ENCODE data around the gene PDP2. TPM values are rescaled to one million over a fixed set of nuclear protein-coding genes. Genes with fewer than 3 reads are reported as not detected.
"Not testable (repeated sequence)": the region's sequence is repeated elsewhere in the genome, so short reads cannot be mapped to it uniquely, and the experiment has no call there.

The PDP2 gene
- polyA plus RNA-seq, 3 donors, result 3.6 to 10.2 (median 4.1) TPM

DNA sequence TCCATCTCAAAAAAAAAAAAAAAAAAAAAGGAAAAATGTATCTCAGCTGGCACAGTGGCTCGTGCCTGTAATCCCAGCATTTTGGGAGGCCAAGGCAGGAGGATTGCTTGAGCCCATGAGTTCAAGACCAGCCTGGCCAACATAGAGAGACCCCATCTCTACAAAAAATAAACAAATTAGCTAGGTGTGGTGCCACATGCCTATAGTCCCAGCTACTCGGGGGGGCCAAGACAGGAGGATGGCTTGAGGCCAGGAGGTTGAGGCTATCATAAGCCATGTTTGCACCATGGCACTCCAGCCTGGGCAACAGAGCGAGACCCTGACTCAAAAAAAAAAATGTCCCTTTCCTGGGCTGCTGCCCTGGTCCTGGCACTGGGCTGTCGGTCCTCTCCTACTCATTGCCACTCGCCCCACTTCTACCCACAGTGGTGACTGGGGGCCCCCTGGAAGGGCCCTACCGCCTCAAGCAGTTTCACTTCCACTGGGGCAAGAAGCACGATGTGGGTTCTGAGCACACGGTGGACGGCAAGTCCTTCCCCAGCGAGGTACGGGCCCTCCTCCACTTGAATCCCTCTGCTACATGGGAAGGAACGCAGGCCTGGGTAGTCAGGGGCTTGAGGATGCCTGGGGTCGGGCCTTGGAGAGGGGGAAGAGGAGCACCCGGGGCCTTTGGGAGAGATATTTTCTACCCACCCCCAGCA, 30.1 kb upstream of the PDP2 start:
- WGBS, 3 donors, result 87 to 92% (median 89%) methylated on average over 14 of the region's 14 CpGs

GRCh38 chr16:66851166-66851964, 28.9 kb upstream of the PDP2 start:
- WGBS, 3 donors, result 86 to 91% (median 87%) methylated on average over 13 of the region's 13 CpGs
- no peak overlapping the region for H3K27ac ChIP-seq (ENCODE audit: low read depth, low read length)

More for the DNA sequence above, 30.1 kb upstream of the PDP2 start:
- no peak overlapping the region for H3K27ac ChIP-seq (ENCODE audit: low read depth, low read length)

GRCh38 chr16:66853261-66854139, 26.8 kb upstream of the PDP2 start:
- WGBS, 3 donors, result 57 to 83% (median 77%) methylated on average over 15 of the region's 15 CpGs
- H3K27ac ChIP-seq (ENCODE audit: low read depth, low read length), result no peak overlapping the region

DNA sequence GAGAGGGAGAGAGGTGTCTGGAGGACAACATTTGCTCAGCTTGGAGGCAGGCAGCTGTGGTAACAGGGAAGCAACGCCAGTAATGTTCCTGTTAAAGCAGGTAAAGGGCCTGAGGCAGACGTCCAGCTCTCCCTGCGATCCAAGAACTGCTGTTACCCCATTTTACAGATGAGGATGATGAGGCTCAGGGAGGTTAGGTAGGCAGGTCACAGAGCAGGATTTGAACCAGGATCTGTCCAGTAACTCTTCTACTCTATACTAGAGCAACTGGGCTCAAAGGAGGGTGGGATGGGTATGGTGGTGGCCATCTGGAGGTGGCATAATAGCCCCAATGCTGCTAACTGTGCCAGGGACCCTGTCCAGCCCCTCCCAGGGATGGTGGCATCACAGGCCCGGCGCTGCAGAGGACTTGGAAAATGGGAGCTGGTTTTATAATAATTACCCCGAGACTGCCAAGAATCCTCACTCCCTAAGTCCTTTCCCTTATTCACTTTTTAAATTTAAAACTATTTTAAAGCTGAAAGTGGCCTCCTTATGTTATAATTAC, 24.1 kb upstream of the PDP2 start:
- WGBS, 3 donors, result 89 to 92% (median 92%) methylated on average over 6 of the region's 6 CpGs
- no peak overlapping the region for H3K27ac ChIP-seq (ENCODE audit: low read depth, low read length)

DNA sequence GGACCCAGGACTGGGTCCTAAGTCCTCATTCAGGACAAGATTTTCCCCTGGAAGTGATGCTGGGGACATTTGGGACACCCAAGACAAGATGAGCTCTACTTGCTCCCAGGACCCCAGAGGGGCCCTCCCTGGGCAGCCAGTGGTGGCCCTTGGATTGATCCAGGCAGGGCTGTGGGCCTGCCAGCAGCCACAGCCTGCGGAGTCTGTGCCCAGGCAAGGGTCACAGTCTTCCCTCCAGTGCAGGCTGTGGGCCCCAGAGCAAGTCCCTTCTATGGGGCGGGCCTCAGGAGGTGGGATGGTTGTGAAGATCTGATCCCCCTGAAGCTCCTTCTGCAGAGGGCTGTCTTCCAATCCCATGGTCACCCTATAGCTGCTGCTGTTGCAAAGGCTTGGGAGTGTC, 23.5 kb upstream of the PDP2 start:
- 95 to 100% (median 100%) methylated on average over 2 of the region's 2 CpGs for WGBS, 3 donors
- no peak overlapping the region for H3K27ac ChIP-seq (ENCODE audit: low read depth, low read length)

- H3K27ac ChIP-seq (ENCODE audit: low read depth, low read length), result no peak overlapping the region
- WGBS, 3 donors, result 85 to 88% (median 85%) methylated on average over 6 of the region's 6 CpGs
Observed at GRCh38 chr16:66857437-66857836, 22.9 kb upstream of the PDP2 start.

DNA sequence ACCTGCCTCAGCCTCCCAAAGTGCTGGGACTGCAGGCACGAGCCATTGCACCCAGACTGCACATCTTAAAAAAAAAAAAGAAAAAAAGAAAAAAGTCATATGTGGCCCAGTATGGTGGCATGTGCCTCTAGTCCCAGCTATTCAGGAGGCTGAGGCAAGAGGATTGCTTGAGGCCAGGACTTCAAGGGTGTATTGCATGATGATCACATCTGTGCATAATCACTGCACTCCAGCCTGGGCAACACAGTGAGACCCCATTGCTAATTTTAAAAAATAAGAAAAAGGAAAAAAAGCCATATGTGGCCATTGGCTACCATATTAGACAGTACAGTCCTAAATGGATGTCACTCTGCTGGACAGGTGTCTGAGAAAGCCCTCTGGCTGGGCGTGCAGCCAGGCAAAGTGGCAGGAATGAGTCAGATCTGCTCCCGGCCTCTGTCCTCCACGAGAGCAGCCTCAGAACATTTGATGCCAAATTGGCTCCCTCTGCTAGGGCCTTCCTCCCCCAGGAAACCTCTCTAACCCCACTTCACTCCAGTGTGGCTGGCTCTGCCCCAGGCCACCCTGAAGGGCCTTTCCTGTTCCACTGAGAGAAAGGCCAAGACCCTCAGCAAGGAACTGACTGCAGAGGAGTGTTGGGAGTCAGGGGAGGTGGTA, 21.4 kb upstream of the PDP2 start:
- no peak overlapping the region for H3K27ac ChIP-seq (ENCODE audit: low read depth, low read length)
- 48 to 63% (median 60%) methylated on average over 4 of the region's 4 CpGs for WGBS, 3 donors

GRCh38 chr16:66859397-66860068, 20.8 kb upstream of the PDP2 start:
- H3K27ac ChIP-seq (ENCODE audit: low read depth, low read length), result no peak overlapping the region
- WGBS, 3 donors, result 86 to 90% (median 89%) methylated on average over 3 of the region's 3 CpGs

GRCh38 chr16:66862023-66862520, 18.2 kb upstream of the PDP2 start:
- H3K27ac ChIP-seq (ENCODE audit: low read depth, low read length), result no peak overlapping the region
- 88 to 92% (median 92%) methylated on average over 8 of the region's 8 CpGs for WGBS, 3 donors

DNA sequence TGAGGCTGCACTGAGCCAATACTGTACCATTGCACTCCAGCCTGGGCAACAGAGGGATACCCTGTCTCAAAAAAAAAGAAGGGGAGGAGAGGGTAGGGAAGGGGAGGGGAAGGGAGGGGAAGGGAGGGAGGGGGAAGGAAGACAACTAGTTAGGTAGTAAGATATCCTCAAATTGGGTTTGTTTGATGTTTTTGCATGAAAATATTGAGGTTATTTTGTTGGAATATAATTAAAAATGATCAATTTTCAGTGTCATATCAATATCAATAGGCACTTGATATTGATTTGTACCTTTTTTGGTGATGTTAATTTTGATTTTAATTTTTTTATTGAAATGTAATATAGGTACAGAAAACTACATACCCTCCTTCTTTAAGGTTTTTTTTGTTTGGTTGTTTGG, 16.6 kb upstream of the PDP2 start:
- no peak overlapping the region for H3K27ac ChIP-seq (ENCODE audit: low read depth, low read length)

GRCh38 chr16:66869424-66869823, 10.9 kb upstream of the PDP2 start:
- H3K27ac ChIP-seq (ENCODE audit: low read depth, low read length), result no peak overlapping the region
- WGBS, 3 donors, result 78 to 100% (median 97%) methylated on average over 1 of the region's 1 CpG

DNA sequence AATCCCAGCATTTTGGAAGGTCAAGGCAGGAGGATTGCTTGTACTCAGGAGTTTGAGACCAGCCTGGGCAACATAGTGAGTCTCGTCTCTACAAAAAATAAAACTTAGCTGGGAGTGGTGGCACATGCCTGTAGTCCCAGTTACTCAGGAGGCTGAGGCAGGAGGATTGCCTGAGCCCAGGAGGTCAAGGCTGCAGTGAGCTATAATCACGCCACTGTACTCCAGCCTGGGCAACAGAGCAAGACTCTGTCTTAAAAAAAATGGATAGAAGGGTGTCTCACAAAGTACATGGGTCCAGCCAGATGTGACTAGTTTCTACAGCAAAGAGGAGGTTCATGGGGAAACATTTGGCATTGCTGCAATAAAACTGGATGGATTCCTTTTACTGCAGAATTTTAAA, 9.0 kb upstream of the PDP2 start:
- 93 to 96% (median 96%) methylated on average over 2 of the region's 2 CpGs for WGBS, 3 donors
- not testable (repeated sequence) for H3K27ac ChIP-seq (ENCODE audit: low read depth, low read length)

DNA sequence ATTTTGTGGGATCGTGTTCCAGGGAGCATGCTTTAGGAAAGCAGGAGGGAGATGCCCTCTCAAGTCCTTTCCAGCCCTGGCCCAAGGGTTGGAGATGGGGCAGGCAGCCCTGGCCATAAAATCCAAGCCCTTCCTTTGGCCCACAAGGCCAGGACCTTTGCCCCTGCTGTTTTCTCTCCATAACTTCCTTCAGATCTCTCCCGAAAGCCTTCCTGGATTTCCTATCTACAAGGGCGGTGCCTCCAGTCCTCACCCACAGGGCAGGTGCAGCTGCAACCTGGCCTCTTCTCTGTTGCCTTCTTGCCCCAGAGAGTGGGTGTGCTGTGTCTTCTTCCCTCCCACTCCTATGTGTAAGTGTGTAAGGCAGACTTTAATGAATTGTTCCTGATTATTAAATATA, 8.5 kb upstream of the PDP2 start:
- no peak overlapping the region for H3K27ac ChIP-seq (ENCODE audit: low read depth, low read length)
- WGBS, 3 donors, result 60 to 85% (median 71%) methylated on average over 3 of the region's 3 CpGs

DNA sequence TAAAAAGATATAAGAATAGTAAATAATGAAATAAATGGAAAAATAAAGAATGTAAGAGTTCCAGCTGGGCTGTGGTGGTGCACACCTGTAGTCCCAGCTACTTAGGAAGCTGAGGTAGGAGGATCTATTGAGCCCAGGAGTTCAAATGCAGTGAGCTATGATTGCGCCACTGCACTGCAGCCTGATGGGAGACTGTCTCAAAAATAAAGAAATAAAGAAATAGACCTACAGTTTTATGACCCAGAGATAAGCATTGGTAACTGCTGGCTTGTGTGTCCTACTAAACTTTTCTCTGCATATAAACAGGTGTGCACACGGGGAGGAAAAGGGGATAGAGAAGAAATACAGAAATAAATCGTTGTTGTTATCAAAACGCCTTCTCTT, 7.8 kb upstream of the PDP2 start:
- 44 to 51% (median 47%) methylated on average over 4 of the region's 4 CpGs for WGBS, 3 donors
- no peak overlapping the region for H3K27ac ChIP-seq (ENCODE audit: low read depth, low read length)

GRCh38 chr16:66872943-66873684, 7.2 kb upstream of the PDP2 start:
- H3K27ac ChIP-seq (ENCODE audit: low read depth, low read length), result no peak overlapping the region
- WGBS, 3 donors, result 2 to 4% (median 3%) methylated on average over 39 of the region's 39 CpGs

- no peak overlapping the region for H3K27ac ChIP-seq (ENCODE audit: low read depth, low read length)
Observed at GRCh38 chr16:66873685-66874055, 6.6 kb upstream of the PDP2 start.

DNA sequence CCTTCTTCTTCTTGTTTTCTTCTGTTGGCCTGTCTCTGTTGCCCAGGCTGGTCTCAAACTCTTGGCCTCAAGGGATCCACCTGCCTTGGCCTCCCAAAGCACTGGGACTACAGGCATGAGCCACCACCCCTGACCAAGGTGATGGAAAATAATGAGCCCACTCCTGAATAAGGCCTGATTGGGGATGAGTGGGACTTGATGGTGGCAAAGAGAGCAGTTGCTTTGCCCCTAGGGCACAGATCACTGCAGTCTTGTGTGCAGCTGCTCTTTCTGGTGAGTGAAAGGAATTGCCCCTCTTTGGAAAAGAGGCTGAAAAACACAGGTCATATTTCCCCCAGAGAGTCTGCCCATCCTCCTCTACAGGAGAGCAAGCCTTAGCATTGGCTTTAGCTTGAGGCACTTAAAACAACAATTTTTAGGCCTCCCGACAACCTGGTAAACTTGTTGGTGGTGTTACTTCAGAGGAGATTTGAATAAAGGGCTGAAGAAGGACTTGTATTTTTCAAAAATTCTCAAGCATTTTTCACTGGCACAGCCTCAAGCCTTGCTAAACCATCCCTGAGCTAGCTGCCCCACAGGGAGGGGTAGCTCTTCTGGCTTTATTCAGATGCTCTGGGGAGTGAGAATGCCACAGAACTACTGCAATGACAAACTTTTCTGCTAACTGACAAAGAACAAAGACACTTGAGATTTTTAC, 6.1 kb upstream of the PDP2 start:
- H3K27ac ChIP-seq (ENCODE audit: low read depth, low read length), result no peak overlapping the region
- WGBS, 3 donors, result 59 to 85% (median 77%) methylated on average over 1 of the region's 1 CpG
